Brain microvascular endothelial cell (primary cell): ENCODE results near the gene MFAP3.
A peak's percentile ranks its signal among the peaks of the same experiment; 100 is the strongest.

Experiments used
- DNase-seq: peaks from one replicate; pipeline ENCODE4 v3.0.0-alpha.2; 2020
- H3K27ac ChIP-seq: fragments of 250-450 bp; sonication (Bioruptor Pico); 2 replicates; pipeline ENCODE4 v1.5.1; 2020; ENCODE audit warnings: mild to moderate bottlenecking, moderate library complexity
- H3K27me3 ChIP-seq: fragments of 250-450 bp; sonication (Bioruptor Pico); replicated peaks from 2 replicates; pipeline ENCODE4 v1.5.1; 2020; ENCODE audit warnings: mild to moderate bottlenecking
- H3K36me3 ChIP-seq: fragments of 250-450 bp; sonication (Bioruptor Pico); replicated peaks from 2 replicates; pipeline ENCODE4 v1.5.1; 2020; ENCODE audit warnings: mild to moderate bottlenecking
- H3K4me3 ChIP-seq: 2 replicates; pipeline ENCODE4 v1.5.1; 2011; ENCODE audit warnings: low read depth, mild to moderate bottlenecking, control low read depth, low read length, moderate library complexity
- CTCF ChIP-seq: IDR thresholded peaks from 2 replicates; pipeline ENCODE4 v1.5.1; 2011; ENCODE audit warnings: low read depth, mild to moderate bottlenecking, moderate library complexity, low read length, control low read depth, inconsistent platforms; ENCODE audit errors: missing control alignments
- in situ Hi-C: cut with HindIII; loops from 2 replicates; pipeline ENCODE4 v1.10.0; 2017; ENCODE audit warnings: low sequenced_read_pairs, low pct_ligation_motif_present

The MFAP3 gene

GRCh38 chr5:154055201-154055600, 16.4 kb downstream of the MFAP3 start:
- no peak overlapping the region for H3K4me3 ChIP-seq
- no peak for TF ChIP-seq CTCF
- no peak overlapping the region for H3K27ac ChIP-seq
- peaks cover 11% of the 10 kb centered on the region for H3K36me3 ChIP-seq
- in situ Hi-C loops: no loop called here
- H3K27me3 ChIP-seq: no peaks in the 10 kb centered on the region
- DNase-seq: no peak

- in situ Hi-C loops: no loop called here
- Histone ChIP-seq H3K27me3 (no peaks in the 10 kb centered on the region), H3K27ac (no peak overlapping the region), H3K36me3 (peaks cover 6% of the 10 kb centered on the region), H3K4me3 (no peak overlapping the region)
- no peak for TF ChIP-seq CTCF
- DNase-seq: peak; percentile 41
Observed at GRCh38 chr5:154058055-154059038, 19.6 kb downstream of the MFAP3 start.

- Histone ChIP-seq H3K27ac (no peak overlapping the region), H3K27me3 (no peaks in the 10 kb centered on the region), H3K36me3 (peaks cover 3% of the 10 kb centered on the region), H3K4me3 (no peak overlapping the region)
- TF ChIP-seq CTCF: no peak
- in situ Hi-C loops: no loop called here
- no peak for DNase-seq
Observed at GRCh38 chr5:154059039-154059430, 20.3 kb downstream of the MFAP3 start.

GRCh38 chr5:154059583-154059982, 20.8 kb downstream of the MFAP3 start:
- Histone ChIP-seq H3K36me3 (peaks cover 3% of the 10 kb centered on the region), H3K27ac (no peak overlapping the region), H3K4me3 (no peak overlapping the region), H3K27me3 (no peaks in the 10 kb centered on the region)
- in situ Hi-C loops: no loop called here
- no peak for TF ChIP-seq CTCF
- no peak for DNase-seq

- Histone ChIP-seq H3K27ac (no peak overlapping the region), H3K36me3 (no peaks in the 10 kb centered on the region), H3K27me3 (no peaks in the 10 kb centered on the region), H3K4me3 (no peak overlapping the region)
- in situ Hi-C loops: no loop called here
- no peak for TF ChIP-seq CTCF
- no peak for DNase-seq
Observed at GRCh38 chr5:154060606-154061005, 21.8 kb downstream of the MFAP3 start.
